NCI-H345 treated with DMSO at 0.1 percent for 48 hours (cell line): ENCODE measurements around the gene FAM184A.

Experiments used
- DNase-seq: peaks from one replicate; lab custom pipeline; 2025; ENCODE audit not compliant: unreplicated experiment; lab: John Stamatoyannopoulos, UW

The FAM184A gene

DNA sequence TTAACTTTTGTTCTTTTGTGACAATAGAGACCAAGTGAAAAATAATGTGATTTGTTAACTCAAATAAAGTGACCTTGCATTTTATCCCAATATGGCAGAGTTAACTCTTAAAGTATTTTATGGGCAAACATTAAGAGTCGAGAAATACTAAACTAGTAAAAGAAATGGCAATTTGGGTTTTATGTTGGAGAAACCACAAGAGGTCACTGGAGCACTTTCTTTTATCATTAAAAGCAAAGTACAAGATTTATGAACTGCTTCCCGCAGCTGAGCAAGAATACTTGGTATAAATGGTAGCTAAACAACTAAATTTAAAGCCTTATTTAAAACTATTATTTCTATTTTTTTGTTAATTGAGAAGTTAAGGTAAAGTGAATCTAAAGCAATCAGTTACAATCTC lies 110.0 kb downstream of the FAM184A start:
- DNase-seq: no peak

- no peak for DNase-seq
Observed at GRCh38 chr6:118967239-118967638, 111.2 kb downstream of the FAM184A start.

DNA sequence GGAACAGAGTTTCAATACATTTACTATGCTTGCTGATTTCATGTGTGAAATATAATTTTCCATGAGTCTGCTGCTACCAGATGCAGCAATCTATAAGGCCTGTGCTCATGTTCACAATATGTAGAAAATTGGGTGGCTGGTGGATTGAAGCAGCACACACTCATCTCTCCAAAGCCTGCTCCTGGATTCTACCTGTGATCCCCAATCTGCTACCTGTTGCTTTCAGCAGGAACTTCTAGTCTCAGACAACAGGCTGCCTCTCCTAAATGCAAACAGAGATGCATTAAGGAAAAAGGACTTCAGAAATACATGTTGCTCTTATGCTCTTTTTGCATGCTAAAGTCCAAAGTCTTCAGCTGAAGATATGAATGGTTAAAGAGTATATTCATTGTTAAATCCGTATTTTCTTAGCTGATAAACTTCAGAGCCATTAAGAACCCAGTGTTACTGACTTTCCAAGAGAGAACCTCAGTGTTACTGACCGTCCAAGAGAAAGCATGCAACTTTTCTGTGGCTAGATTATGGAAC lies 112.6 kb downstream of the FAM184A start:
- DNase-seq: no peak

DNA sequence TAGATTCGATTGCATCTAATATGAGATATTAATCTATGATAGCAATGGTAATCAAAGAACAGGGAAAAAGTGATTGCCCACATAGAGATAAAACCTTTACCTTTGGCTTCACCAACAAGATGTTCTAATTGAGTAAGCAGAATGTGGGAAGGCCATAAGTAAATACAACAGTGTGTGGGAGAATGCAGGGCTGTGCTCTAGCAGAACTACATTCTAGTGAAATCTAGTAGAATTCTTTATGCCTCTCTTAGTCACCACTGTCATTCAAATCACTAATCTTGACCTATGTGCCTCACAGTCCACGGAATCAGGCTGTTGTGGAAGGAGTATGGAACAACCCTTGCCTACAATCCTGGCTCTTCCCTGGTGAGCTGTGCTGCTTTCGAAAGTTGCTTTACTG lies 113.1 kb downstream of the FAM184A start:
- no peak for DNase-seq

DNA sequence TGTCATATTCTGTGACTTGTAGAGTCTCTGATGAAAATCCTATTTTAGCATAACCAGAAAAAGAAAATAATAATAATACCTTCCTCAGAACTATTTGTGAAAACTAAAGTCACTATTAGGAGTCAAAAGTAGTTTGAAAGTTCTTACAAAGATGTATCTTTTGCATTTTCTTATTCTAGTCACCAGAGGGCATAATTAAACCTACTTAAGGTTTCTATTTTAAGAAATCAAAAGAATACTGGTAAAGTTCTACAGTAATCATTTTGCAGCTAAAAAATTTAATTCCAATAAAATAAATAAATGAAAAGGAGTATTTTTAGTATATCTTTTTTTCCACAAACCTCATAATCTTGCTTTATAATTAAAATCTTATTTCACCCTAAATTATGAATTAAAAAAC lies 115.5 kb downstream of the FAM184A start:
- no peak for DNase-seq

DNA sequence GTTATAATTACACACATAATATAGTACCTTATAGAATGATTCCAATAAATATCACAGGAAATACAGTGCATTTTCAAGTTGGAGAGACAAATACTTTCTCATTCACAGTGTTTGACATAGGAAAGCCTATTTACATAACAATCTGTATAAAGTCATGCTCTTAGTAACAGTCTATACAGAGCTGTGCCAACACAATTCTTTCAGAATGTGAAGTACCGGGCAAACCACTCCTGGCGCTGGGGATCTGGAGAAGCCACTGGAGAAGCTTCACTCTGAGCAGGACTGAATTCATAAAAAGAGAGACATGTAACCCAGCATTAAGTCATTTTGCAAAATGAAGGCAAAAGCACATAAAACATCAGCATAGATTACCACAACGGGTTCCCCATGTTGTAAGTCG lies 118.6 kb downstream of the FAM184A start:
- peak; percentile 4 for DNase-seq

DNA sequence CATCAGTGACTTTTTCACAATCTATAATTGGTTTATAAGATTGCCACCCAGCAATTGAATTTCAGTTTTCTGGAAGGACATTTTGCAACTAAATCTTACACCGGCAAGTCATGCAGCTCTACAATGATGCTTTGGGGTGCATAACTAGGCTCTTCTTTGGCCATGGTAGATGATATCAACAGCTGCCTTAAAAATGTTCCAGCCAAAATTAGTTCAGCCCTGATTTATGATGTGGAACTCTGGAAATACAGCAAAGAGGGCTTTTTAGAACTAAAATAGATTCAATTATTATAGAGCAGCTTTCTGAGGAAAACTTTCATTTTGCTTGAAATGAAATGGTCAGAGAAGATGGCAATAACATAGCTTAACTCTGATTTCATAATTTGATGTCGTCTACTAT lies 125.1 kb downstream of the FAM184A start:
- DNase-seq: no peak

DNA sequence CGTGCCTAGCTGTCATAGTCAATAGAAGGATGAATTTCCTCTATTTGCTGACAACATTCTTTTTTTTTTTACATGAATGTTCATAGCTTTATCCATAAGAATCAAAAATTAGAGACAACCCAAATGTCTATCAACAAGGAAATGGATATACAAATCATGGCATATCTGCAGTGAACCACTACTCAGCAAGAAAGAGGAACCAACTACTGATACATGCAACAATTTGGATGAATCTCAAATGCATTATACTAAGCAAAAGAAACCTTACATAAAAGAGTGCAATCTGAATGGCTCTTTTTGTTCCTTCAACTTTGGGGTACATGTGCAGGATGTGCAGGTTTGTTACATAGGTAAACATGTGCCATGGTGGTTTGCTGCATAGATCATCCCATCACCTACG lies 125.8 kb downstream of the FAM184A start:
- DNase-seq: no peak

DNA sequence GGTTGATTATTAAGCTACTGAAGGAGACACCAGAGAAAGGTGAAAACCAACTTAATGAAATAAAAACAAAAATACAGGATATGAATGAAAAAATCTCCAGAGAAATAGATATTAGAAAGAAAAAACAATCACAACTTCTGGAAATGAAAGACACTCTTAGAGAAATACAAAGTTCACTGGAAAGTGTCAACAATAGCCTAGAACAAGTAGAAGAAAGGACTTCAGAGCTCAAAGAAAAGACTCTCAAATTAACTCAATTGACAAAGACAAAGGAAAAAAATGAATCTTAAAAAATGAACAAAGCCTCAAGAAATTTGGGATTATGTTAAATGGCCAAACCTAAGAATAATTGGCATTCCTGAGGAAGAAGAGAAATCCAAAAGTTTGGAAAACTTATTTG lies 133.2 kb downstream of the FAM184A start:
- DNase-seq: no peak

DNA sequence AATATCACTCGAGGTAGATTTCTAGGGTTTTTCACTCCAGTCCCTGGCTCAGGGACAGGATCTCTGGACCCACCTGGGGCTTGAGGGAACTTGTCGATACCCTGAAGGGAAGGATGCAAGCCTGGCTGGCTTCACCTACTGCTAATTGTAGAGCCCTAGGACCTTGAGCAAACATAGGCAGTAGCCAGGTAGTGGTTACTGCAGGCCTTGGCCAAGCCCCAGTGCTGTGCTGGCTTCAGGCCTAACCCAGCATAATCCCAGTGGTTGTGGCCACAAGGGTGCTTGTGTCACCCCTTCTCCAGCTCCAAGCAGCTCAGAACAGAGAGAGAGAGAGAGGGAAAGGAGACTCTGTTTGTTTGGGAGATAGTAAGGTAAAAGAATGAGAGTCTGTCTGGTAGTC lies 137.7 kb downstream of the FAM184A start:
- no peak for DNase-seq

- no peak for DNase-seq
Observed at GRCh38 chr6:118939683-118940082, 138.8 kb downstream of the FAM184A start.

GRCh38 chr6:118935978-118936703 lies 142.3 kb downstream of the FAM184A start:
- no peak for DNase-seq

DNA sequence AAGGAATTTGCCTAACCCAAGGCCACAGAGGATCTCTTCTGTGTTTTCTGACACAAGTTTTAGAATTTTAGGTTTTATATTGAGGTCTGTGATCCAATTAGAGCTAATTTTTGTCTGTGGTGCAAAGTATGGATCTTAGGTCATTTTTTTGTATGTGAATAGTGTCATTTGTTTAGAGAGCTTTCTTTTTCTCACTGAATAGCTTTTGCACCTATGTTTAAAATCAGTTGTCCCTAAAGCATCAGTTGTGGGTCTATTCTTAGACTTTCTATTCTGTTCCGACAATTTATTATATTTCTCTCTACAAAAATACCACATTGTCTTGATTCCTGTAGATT lies 143.2 kb downstream of the FAM184A start:
- DNase-seq: no peak

DNA sequence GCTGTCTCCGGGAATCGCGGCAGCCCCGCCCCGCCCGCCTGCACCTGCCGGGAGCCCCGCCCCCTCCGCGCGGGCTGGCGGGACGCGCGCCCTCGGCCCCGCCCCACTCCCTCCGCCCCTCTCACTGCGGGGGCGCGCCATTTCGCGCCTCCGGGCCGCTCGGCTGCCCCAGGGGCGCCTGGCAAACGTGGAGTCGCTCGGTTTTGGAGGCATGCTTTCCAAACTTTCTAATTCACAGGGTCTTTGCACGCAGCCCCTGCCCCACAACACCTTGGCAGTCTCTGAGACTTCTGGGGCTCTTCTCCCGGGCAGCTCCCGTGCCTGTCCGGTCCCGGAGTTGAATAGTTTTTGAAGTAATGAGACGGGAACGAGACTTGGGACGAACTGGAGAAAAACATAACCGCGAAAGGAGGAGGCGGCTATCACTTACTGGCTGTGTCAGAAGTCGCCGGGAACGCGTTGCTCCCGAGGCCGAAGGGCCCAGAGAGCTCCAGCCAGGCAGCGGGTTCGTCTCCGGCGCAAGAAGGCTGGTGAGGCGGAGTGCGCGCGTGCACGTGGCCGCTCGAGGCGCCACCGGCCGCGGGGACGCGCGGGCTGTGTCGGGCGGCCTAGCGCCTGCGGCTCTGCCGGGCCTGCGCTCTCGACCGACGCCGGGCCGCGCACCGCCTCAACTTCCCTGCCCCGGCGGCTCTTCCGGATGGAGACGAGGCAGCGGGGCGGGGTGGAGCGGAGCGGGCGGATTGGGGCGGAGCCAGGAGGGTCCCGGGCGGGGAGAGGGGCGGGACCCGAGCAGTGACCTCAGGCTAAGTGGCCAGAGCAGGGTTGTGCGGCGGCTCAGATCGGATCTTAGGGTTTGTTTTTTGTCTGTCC lies 143.8 kb downstream of the FAM184A start, which contains the start of gene MCM9:
TSS of gene MCM9 (minus strand) at position 699 of the 870 bp plus-strand sequence. CDS start 3,436 bp downstream, outside the sequence.
- DNase-seq: peak; percentile 81

DNA sequence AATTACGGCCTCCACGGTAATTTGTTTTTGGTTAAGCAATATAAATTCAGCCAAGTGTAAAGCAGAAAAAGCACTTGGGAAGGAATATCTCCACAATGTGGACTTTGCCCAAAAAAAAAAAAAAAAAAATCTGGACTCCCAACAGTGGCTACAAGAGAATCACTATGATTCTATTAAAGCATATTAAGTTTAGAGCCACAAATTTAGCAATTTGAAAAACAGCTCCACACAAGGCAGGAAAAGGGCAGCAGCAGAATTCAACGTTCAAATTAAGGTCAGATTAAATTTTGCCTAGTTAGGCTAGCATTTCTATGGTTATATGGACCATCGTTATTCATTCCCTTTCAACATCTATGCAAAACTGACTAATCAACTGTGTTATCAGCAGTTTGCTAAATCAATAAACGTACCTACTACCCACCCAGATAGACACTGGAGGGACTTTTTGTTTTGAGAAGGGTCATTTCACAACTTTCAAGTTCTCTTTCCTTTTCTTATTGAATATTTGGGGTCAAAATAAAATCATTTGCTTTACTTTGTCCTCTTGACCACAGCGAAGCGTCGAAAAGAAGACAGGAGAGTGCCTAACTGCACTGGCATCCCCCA lies 144.5 kb downstream of the FAM184A start:
- DNase-seq: no peak

- no peak for DNase-seq
Observed at GRCh38 chr6:118932421-118932820, 146.0 kb downstream of the FAM184A start.

GRCh38 chr6:118931436-118931835 lies 147.0 kb downstream of the FAM184A start:
- no peak for DNase-seq

DNA sequence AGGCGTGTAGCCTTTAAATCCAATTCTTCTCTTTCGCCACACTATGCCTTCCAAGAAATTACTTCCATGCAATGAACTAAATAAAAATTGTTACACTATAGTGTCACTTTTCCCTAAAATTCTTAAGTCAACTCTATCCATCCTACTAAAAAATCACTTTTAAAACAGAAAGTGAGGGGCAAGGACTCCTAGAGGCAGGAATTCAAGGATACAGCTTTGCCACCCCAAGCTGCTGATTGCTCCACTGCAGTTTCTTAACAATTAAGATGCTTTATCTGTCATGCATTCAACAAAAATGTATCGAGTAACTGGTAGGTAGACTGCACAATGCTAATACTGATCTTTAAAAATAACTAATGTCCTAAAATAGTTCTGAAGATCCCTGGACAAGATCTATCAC lies 147.8 kb downstream of the FAM184A start:
- DNase-seq: no peak

DNA sequence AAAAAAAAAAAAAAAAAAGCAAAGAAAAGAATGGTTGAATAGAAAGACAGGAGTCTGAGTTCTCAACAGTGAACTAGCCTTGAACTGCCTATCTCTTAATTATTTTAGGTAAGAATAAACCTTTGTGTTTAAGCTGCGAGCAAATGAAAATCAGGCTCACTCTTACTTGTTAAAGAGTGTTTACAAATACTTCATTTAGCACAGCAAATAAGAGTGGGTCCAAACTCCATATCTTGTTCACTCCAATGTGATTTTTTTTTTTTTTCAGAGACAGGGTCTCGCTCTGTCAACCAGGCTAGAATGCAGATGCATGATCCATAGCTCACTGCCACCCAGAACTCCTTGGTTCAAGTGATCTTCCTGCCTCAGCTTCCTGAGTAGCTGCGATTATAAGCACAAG lies 155.4 kb downstream of the FAM184A start:
- no peak for DNase-seq

GRCh38 chr6:118921084-118921483 lies 157.4 kb downstream of the FAM184A start:
- no peak for DNase-seq

- no peak for DNase-seq
Observed at GRCh38 chr6:118918329-118918725, 160.1 kb downstream of the FAM184A start.
